Mesenchymal stem cell (in vitro differentiated cells and primary cell): ENCODE results near the gene CHORDC1.

ENCODE experiments used
- DNase-seq: peaks from one replicate; pipeline ENCODE4 v3.0.0-alpha.2; 2013
- H2AFZ ChIP-seq: one replicate; pipeline ENCODE4 v1.6.1; 2013; ENCODE audit warnings: low read depth, mild to moderate bottlenecking, control low read depth, inconsistent platforms, low read length, moderate library complexity
- H2AK5ac ChIP-seq: 2 replicates; pipeline ENCODE4 v1.6.1; 2013; ENCODE audit warnings: low read length, moderate library complexity, mild to moderate bottlenecking, inconsistent platforms; ENCODE audit not compliant: severe bottlenecking
- H2BK120ac ChIP-seq: one replicate; pipeline ENCODE4 v1.6.1; 2013; ENCODE audit warnings: low read depth, mild to moderate bottlenecking, inconsistent platforms, low read length, moderate library complexity
- H2BK12ac ChIP-seq, 2 experiments: one replicate each; pipeline ENCODE4 v1.6.1; 2013; ENCODE audit warnings: inconsistent platforms in 2 of 2, low read length in 2 of 2, mild to moderate bottlenecking in 2 of 2, moderate library complexity in 2 of 2, control low read depth in 1 of 2
- H2BK15ac ChIP-seq: one replicate; pipeline ENCODE4 v1.6.1; 2013; ENCODE audit warnings: mild to moderate bottlenecking, low read depth, inconsistent platforms; ENCODE audit not compliant: poor library complexity, severe bottlenecking
- H2BK5ac ChIP-seq: 2 replicates; pipeline ENCODE4 v1.6.1; 2013; ENCODE audit warnings: low read depth, mild to moderate bottlenecking, low read length, control low read depth, inconsistent platforms; ENCODE audit not compliant: poor library complexity, severe bottlenecking
- H3K14ac ChIP-seq, 2 experiments: one replicate each; pipeline ENCODE4 v1.6.1; 2013; ENCODE audit warnings: inconsistent platforms in 2 of 2, low read length in 2 of 2, control low read depth in 1 of 2, mild to moderate bottlenecking in 1 of 2, moderate library complexity in 1 of 2
- H3K18ac ChIP-seq, 2 experiments: one replicate each; pipeline ENCODE4 v1.6.1; 2013; ENCODE audit warnings: inconsistent platforms in 2 of 2, low read length in 2 of 2, control low read depth in 1 of 2, low read depth in 1 of 2, mild to moderate bottlenecking in 1 of 2
- H3K23ac ChIP-seq, 2 experiments: one replicate each; pipeline ENCODE4 v1.6.1; 2013; ENCODE audit warnings: inconsistent platforms in 2 of 2, low read length in 2 of 2, mild to moderate bottlenecking in 2 of 2, moderate library complexity in 2 of 2, control low read depth in 1 of 2
- H3K27ac ChIP-seq: 2 replicates; pipeline ENCODE4 v1.5.1; 2013; ENCODE audit warnings: mild to moderate bottlenecking, moderate library complexity, low read length, control low read depth, inconsistent platforms; ENCODE audit not compliant: poor library complexity, severe bottlenecking
- H3K27me3 ChIP-seq, 2 experiments: 2 replicates each; pipeline versions ENCODE4 v1.6.1 to v1.7.0; 2013; ENCODE audit warnings: low read length in 2 of 2, mild to moderate bottlenecking in 2 of 2, moderate library complexity in 2 of 2, control low read depth in 1 of 2, inconsistent platforms in 1 of 2; ENCODE audit not compliant: control insufficient read depth in 1 of 2, insufficient read depth in 1 of 2
- H3K36me3 ChIP-seq, 2 experiments: 2 replicates each; pipeline versions ENCODE4 v1.6.1 to v1.7.0; 2013; ENCODE audit warnings: low read length in 2 of 2, control low read depth in 1 of 2, inconsistent platforms in 1 of 2, low read depth in 1 of 2, mild to moderate bottlenecking in 1 of 2; ENCODE audit not compliant: insufficient read depth in 2 of 2, control insufficient read depth in 1 of 2
- H3K4ac ChIP-seq, 2 experiments: one replicate each; pipeline ENCODE4 v1.6.1; 2013; ENCODE audit warnings: inconsistent platforms in 2 of 2, low read length in 2 of 2, mild to moderate bottlenecking in 2 of 2, moderate library complexity in 2 of 2, control low read depth in 1 of 2, low read depth in 1 of 2
- H3K4me1 ChIP-seq: 2 replicates; pipeline ENCODE4 v1.6.1; 2013; ENCODE audit warnings: low read depth, low read length, control low read depth; ENCODE audit not compliant: control insufficient read depth, insufficient read depth
- H3K4me2 ChIP-seq: 2 replicates; pipeline ENCODE4 v1.6.1; 2013; ENCODE audit warnings: low read length, mild to moderate bottlenecking, inconsistent platforms; ENCODE audit not compliant: poor library complexity, severe bottlenecking
- H3K4me3 ChIP-seq, 2 experiments: 2 replicates each; pipeline versions ENCODE4 v1.5.1 to v1.7.0; 2013; ENCODE audit warnings: low read length in 2 of 2, mild to moderate bottlenecking in 2 of 2, control low read depth in 1 of 2, low read depth in 1 of 2; ENCODE audit not compliant: insufficient read depth in 1 of 2
- H3K79me1 ChIP-seq: replicated peaks from 2 replicates; pipeline ENCODE4 v1.6.1; 2013; ENCODE audit warnings: mild to moderate bottlenecking, control low read depth, low read length, inconsistent platforms; ENCODE audit not compliant: poor library complexity, severe bottlenecking
- H3K9ac ChIP-seq: 2 replicates; pipeline ENCODE4 v1.7.0; 2013; ENCODE audit warnings: mild to moderate bottlenecking, low read length, moderate library complexity
- H3K9me3 ChIP-seq: 2 replicates; pipeline ENCODE4 v1.7.0; 2013; ENCODE audit warnings: mild to moderate bottlenecking, low read length; ENCODE audit not compliant: control insufficient read depth
- H4K8ac ChIP-seq: one replicate; pipeline ENCODE4 v1.6.1; 2013; ENCODE audit warnings: inconsistent platforms, mild to moderate bottlenecking, low read length, moderate library complexity
- H4K91ac ChIP-seq: one replicate; pipeline ENCODE4 v1.6.1; 2013; ENCODE audit warnings: mild to moderate bottlenecking, low read length, inconsistent platforms
- WGBS: methylation state at CpG from one replicate; pipeline ENCODE4 v1.1.7; 2013; ENCODE audit warnings: mixed read lengths; 5-methylcytosine and 5-hydroxymethylcytosine counted together

The CHORDC1 gene

DNA sequence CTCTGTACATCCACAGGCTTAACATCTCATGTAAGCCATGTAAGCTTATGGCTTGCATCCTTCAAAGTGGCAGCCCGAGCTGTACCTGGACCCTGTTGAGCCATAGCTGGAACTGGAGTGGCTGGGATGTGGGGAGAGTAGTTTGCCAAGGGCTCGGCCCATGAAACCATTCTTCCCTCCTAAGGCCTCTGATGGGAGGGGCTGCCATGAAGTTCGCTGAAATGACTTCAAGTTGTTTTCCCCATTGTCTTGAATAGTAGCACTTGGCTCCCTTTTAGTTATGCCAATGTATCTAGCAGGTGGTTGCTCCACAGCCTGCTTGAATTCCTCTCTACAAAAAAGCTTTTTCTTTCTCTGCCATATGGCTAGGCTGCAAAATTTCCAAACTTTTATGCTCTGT lies 5.2 kb upstream of the CHORDC1 start:
- H3K18ac ChIP-seq, result no peak overlapping the region
- 92% methylated on average over 3 of the region's 3 CpGs for WGBS
- H2AK5ac ChIP-seq, result no peak overlapping the region
- H3K27me3 ChIP-seq, result no peaks in the 10 kb centered on the region
- H2BK5ac ChIP-seq, result no peak overlapping the region
- H2BK120ac ChIP-seq, result no peak overlapping the region
- no peak overlapping the region for H2AFZ ChIP-seq
- no peak overlapping the region for H3K4me3 ChIP-seq
- no peaks in the 10 kb centered on the region for H3K4me1 ChIP-seq
- H3K36me3 ChIP-seq, result no peaks in the 10 kb centered on the region
- no peaks in the 10 kb centered on the region for H3K79me1 ChIP-seq
- no peak overlapping the region for H3K14ac ChIP-seq
- H3K9ac ChIP-seq, result no peak overlapping the region
- no peak overlapping the region for H2BK12ac ChIP-seq
- H3K27ac ChIP-seq, result no peak overlapping the region
- H3K9me3 ChIP-seq, result no peaks in the 10 kb centered on the region
- no peak overlapping the region for H3K4ac ChIP-seq
- no peak overlapping the region for H4K91ac ChIP-seq
- H2BK15ac ChIP-seq, result no peak overlapping the region
- DNase-seq, result no peak
- no peak overlapping the region for H3K4me2 ChIP-seq
- no peak overlapping the region for H3K23ac ChIP-seq
- no peak overlapping the region for H4K8ac ChIP-seq

DNA sequence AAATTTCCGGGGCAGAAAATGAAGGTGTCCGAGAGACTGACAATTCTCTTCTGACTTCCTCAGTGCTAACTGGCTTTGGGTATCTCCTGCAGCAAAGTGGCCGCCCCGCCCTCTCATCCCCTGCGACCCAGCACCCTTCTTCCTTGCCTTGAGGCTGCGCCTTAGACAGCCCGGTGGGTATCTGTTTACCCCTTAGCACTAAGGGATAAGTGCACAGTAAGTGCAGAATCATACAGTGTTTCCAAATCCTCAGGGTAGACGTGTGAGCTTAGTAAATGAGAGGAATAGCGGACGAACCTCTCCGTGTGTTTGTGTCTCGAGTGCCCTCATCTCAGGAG lies 368 bp upstream of the CHORDC1 start:
- WGBS, result 15% methylated on average over 10 of the region's 12 CpGs
- Histone ChIP-seq H3K36me3 (no peaks in the 10 kb centered on the region), H3K4me1 (peaks cover 4% of the 10 kb centered on the region), H3K27me3 (no peaks in the 10 kb centered on the region), H3K79me1 (no peaks in the 10 kb centered on the region), H2BK12ac (no peak overlapping the region), H3K23ac (no peak overlapping the region), H2AK5ac (no peak overlapping the region), H3K27ac (peak overlapping the region; percentile 52), H3K4me3 (peak overlapping the region; percentile 84 to 99), H2AFZ (peak overlapping the region; percentile 39), H4K91ac (peak overlapping the region; percentile 90), H2BK5ac (no peak overlapping the region), H3K14ac (peak overlapping the region in 1 of 2 experiments; percentile 14), H3K9me3 (no peaks in the 10 kb centered on the region), H2BK15ac (peak overlapping the region; percentile 80), H2BK120ac (peak overlapping the region; percentile 13), H4K8ac (peak overlapping the region; percentile 96), H3K18ac (peak overlapping the region; percentile 44 to 94), H3K4ac (peak overlapping the region; percentile 3 to 74), H3K4me2 (peak overlapping the region; percentile 66), H3K9ac (peak overlapping the region; percentile 96)
- DNase-seq, result no peak

DNA sequence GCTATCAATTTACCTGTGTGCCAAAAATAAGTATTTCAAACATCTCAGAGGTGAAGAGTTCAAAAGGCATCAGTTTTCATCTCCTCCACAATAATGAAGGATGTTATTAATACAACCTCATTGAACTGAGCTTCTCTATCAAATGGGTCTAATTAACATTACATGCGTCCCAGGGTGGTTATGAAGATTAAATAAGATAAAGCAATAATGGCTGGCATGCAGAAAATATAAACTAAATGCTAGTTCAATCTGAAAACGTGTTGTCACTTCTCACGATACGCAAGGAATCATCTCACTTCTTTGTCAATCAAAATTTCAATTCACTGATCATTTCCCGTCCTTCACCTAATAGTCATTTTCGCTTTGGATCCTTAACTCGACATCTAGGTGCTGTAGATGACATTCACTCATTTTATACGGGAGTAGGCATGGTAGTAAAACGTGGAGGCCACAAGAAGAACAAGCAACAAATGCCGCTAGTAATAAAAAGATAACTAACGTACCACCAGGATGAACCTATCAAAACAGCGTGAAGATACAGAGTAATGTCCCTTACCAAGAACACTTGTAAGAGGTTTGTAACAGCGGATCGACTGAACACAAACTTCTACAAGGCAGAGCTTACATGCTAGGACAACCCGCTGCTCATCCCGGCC lies 918 bp downstream of the CHORDC1 start:
- WGBS, result 2% methylated on average over 14 of the region's 16 CpGs
- Histone ChIP-seq H3K14ac (no peak overlapping the region), H3K9me3 (no peaks in the 10 kb centered on the region), H3K4me3 (peak overlapping the region; percentile 84 to 99), H2AK5ac (no peak overlapping the region), H2BK120ac (no peak overlapping the region), H3K9ac (peak overlapping the region; percentile 96), H4K91ac (no peak overlapping the region), H3K4me2 (peak overlapping the region; percentile 18), H3K4me1 (peaks cover 4% of the 10 kb centered on the region), H2AFZ (no peak overlapping the region), H4K8ac (no peak overlapping the region), H3K79me1 (no peaks in the 10 kb centered on the region), H3K36me3 (peaks cover 0 to 4% of the 10 kb centered on the region in 2 experiments), H2BK15ac (no peak overlapping the region), H3K23ac (no peak overlapping the region), H2BK12ac (no peak overlapping the region), H3K27ac (no peak overlapping the region), H3K4ac (no peak overlapping the region), H3K27me3 (no peaks in the 10 kb centered on the region), H2BK5ac (no peak overlapping the region), H3K18ac (no peak overlapping the region)
- no peak for DNase-seq

DNA sequence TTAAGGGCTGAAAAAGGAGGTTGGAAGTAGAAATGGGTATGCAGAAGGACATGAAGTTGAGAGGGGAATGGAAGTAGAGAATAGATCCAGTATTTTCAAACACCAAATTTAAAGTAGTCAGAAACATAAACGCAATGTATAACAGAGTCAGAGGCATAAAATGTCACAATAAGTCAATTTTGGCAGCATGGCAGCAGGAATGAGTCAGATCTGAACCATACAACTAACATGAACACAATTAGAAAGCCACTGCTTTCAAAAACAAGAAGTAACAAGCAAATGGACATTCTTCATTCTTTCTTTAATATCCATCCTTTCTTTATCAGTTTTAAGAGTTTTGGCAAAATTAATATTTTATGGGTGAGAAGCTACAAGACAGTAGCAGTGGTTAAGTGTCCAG lies 2.5 kb downstream of the CHORDC1 start:
- peak overlapping the region in 1 of 2 experiments; percentile 99 for H3K4me3 ChIP-seq
- H4K8ac ChIP-seq, result no peak overlapping the region
- H3K4me2 ChIP-seq, result no peak overlapping the region
- H3K27me3 ChIP-seq, result no peaks in the 10 kb centered on the region
- no peak overlapping the region for H4K91ac ChIP-seq
- H3K36me3 ChIP-seq, result peaks cover 0 to 15% of the 10 kb centered on the region in 2 experiments
- no peak overlapping the region for H3K27ac ChIP-seq
- H2BK5ac ChIP-seq, result no peak overlapping the region
- peaks cover 4% of the 10 kb centered on the region for H3K4me1 ChIP-seq
- no peak overlapping the region for H3K18ac ChIP-seq
- no peak overlapping the region for H3K14ac ChIP-seq
- H2BK12ac ChIP-seq, result no peak overlapping the region
- no peak overlapping the region for H3K4ac ChIP-seq
- DNase-seq, result peak; percentile 41
- no peak overlapping the region for H3K23ac ChIP-seq
- no peaks in the 10 kb centered on the region for H3K79me1 ChIP-seq
- H2BK120ac ChIP-seq, result no peak overlapping the region
- H3K9ac ChIP-seq, result no peak overlapping the region
- H3K9me3 ChIP-seq, result no peaks in the 10 kb centered on the region
- 80% methylated on average over 1 of the region's 1 CpG for WGBS
- no peak overlapping the region for H2AFZ ChIP-seq
- H2BK15ac ChIP-seq, result no peak overlapping the region
- H2AK5ac ChIP-seq, result no peak overlapping the region
